NCI-H1436 treated with DMSO at 0.1 percent for 48 hours (cell line): ENCODE data around the gene EMP1.

Experiments used
- DNase-seq: peaks from one replicate; lab custom pipeline; 2025; lab: John Stamatoyannopoulos, UW

EMP1 gene, protein sequence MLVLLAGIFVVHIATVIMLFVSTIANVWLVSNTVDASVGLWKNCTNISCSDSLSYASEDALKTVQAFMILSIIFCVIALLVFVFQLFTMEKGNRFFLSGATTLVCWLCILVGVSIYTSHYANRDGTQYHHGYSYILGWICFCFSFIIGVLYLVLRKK

GRCh38 chr12:13196130-13196921, at the start of gene EMP1:
Gene EMP1 (plus strand): TSS chr12:13196726. CDS start chr12:13211511, 14,785 bp downstream.
- no peak for DNase-seq

- no peak for DNase-seq
Measured at GRCh38 chr12:13147688-13148484, 48.6 kb upstream of the EMP1 start.

- DNase-seq = no peak
Measured at GRCh38 chr12:13148485-13148847, 48.1 kb upstream of the EMP1 start.

DNA sequence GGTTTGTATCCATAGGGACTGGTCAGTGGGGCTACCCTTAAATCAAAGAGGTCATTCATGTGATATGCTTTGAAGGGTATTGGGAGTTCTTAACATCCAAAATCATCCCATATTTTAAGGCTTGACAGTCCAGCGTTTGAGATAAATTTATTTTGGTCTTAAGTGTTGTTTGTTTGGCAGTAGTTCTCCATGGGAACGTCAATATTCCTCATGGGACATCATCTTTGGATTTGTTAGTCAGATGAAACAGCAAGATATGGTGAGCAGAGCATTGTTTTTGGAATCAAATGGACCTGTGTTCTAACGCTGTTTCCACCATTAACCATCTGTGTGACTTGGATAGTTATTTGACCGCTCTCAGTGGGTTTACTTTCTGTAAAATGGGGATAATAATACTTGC, 47.1 kb upstream of the EMP1 start:
- DNase-seq = no peak

DNA sequence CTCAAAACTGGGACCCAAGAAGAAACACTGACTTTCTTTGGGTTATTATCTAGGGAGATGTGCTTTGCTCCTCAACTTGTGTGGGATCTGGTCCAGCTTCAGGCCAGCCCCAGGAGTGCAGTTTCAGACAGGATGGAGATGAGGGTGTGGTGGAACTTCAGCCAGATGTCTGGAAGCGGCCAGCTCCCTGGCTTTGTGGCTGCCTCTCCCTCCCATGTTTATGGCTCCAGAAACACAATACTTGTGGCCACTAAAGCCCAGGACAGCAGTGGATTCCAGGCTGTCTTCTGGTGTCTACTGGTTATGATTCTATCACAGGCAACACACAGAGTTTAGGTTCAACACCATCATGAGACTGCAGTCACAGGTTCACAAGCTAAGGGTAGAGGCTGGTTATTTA, 44.2 kb upstream of the EMP1 start:
- no peak for DNase-seq

- no peak for DNase-seq
Measured at GRCh38 chr12:13152756-13153155, 43.8 kb upstream of the EMP1 start.

DNA sequence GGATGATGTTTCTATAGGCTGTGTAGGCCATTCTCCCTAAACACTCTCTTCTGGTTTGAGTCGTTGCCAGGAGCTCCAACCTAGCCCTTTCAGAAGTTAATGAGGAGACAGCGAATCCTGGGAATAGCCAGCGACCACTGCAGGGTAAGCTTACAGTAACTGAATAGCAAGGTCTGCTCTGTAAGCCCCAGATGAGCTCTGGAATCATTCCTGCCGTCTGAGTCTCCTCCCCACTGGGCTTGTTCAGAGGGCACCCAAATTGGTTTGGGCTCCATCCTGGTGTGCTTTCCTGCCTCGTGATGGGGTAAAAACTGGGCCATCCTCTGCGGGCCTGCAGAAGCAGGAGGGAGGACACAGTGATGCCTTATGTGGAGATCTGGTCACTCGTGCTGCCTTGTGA, 43.3 kb upstream of the EMP1 start:
- DNase-seq = no peak

- no peak for DNase-seq
Measured at GRCh38 chr12:13154027-13154538, 42.4 kb upstream of the EMP1 start.

DNA sequence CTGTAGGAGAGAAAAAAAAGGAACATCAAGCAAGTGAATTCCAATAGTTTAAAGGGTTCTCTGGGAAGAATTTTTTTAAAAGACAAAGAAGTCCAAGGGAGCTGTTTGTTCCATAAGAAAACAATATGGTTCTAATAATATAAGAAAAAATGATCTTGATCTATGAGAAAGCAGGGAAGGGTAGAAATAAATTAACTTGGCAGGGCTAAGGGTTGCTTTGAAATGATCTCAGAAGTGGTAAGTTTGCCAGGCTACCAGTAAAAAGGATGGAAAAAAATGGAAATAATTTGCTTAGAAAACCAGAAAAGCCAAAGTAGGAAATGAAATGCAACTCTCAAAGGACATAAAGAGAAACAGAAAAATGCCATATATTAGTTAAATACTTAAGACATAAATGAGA, 41.7 kb upstream of the EMP1 start:
- no peak for DNase-seq

GRCh38 chr12:13156277-13156676, 40.2 kb upstream of the EMP1 start:
- DNase-seq = no peak

- DNase-seq = no peak
Measured at GRCh38 chr12:13161172-13161571, 35.4 kb upstream of the EMP1 start.

DNA sequence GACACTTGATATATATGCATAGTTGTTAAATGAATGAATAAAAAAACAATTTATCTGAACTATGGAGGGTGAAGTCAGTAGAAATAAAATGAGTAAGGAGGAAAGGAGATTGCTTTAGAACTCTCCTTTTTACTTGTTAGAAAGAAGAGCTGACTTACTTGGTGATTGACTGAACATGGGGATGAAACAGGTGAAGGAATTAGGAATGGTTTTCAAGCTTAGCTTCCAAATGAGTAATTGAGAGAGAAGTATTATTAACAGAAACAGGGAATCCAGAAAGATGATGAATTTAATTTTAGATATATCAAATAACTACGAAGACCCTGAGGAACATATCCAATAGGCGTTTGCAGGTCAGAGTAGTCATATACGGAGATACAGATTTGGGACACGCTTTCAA, 33.6 kb upstream of the EMP1 start:
- no peak for DNase-seq

GRCh38 chr12:13163868-13164635, 32.5 kb upstream of the EMP1 start:
- DNase-seq = no peak

DNA sequence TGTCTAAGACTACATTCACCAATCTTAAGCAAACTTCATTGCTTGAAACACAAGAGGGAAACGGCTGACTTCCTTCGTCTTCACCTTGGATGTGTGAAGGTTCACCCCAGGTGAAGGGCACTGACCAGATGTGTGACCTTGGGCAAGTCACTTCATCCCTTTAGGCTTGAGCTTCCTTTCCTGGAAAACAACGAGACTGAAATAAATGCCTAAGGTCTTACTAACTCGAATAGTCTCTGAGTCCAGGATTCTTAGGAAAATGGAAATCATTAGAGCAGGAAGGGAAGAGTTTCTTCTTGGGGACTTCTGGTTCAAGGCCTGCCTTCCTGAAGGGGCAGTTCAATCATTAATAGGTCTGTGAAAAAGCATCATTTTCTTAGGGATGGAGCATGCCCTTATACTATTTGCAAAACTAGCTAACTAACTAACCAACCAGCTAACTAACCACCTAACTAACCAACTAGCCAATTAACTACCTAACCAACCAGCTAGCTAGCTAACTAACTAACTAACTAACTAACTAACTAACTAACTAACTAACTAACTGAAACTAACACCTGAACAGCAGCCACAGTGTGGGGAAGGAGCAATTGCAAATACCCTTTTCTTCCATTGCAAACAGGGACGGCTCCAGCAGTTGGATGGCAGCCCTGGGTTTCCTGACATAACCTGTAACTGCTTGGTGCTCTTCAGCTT, 31.5 kb upstream of the EMP1 start:
- no peak for DNase-seq

DNA sequence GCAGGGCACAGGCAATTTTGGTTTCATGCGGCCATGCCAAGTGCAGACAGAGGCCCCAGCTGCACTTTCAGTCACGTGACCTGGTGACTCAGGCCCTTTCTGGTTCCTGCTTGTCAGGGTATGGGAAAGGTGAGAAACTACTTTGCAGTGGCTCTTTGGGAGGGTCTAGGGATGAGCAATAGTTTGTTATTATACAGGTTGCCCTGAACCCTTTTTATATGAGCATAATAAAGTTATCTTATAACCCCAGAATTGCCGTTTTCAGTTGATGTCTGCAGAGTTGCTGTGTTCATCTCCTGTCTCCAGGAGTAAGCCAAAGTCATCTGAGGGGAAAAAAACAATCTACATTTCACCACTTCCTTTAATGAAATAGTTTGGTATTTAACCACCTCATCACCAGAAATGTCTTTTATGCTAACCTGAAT, 30.9 kb upstream of the EMP1 start:
- no peak for DNase-seq

- DNase-seq = no peak
Measured at GRCh38 chr12:13167226-13167625, 29.3 kb upstream of the EMP1 start.

DNA sequence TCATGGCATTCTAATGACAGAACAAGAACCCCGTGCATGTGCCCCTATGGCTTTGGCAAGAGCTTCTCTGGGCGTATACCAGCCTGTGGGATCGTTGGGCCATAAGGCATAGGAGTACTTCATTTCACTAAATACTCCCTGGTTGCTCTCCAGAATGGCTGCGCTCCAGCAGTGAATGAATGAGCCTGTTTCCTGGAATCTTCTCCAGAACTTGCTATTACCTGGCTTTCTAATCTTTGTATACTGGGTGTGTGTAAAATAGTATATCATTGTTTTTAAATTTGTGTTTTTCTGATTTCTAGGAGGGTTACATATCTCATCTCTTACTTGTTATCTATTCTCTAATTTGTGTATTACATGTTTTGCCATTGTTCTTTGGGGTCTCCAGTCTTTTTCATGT, 28.6 kb upstream of the EMP1 start:
- no peak for DNase-seq

DNA sequence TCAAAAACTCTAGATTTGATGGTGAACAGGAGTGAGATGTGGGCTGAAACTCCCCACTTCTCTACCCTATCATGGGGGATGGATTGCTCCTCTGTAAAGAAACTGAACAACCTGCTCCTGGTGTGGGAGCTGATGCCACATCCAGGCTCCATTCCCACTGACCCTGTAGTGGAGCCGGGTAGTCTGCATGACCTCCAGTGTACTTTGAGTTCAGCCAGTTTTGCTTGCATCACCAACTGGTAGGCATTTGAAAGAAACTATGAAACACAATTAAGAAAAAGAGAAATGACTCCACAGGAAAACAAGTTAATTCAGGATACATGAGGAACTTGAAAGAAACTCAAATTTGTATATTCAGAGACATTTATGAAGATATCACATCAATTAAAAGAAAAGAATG, 27.3 kb upstream of the EMP1 start:
- no peak for DNase-seq

DNA sequence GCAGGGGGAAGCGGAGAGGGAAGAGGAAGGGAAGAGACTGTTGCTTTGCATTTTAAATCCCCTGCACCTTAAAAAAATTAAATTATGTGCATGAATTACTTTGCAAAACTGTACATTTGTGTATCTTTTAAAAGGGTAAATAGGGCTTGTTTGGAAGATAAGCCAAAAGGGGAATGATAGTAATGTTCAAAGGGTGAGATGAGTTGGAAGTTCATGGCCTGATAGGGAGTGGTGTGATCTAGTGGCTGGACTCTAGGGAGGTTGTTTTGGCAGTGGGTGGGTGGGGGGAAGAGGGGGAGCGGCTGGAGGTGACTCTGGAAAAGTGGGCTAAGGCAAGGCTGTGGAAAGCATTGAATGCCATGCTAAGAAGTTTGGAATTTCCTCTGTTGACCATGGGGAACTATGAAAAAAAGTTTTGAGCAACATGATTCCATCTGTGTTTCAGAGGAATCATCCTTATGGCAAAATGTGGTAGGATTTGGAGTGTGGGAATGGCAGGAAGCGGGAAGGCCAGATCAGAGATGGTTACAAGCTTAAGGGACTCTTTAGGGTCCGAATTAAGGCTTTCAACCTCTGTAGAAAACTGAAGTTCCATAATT, 25.5 kb upstream of the EMP1 start:
- DNase-seq = no peak

DNA sequence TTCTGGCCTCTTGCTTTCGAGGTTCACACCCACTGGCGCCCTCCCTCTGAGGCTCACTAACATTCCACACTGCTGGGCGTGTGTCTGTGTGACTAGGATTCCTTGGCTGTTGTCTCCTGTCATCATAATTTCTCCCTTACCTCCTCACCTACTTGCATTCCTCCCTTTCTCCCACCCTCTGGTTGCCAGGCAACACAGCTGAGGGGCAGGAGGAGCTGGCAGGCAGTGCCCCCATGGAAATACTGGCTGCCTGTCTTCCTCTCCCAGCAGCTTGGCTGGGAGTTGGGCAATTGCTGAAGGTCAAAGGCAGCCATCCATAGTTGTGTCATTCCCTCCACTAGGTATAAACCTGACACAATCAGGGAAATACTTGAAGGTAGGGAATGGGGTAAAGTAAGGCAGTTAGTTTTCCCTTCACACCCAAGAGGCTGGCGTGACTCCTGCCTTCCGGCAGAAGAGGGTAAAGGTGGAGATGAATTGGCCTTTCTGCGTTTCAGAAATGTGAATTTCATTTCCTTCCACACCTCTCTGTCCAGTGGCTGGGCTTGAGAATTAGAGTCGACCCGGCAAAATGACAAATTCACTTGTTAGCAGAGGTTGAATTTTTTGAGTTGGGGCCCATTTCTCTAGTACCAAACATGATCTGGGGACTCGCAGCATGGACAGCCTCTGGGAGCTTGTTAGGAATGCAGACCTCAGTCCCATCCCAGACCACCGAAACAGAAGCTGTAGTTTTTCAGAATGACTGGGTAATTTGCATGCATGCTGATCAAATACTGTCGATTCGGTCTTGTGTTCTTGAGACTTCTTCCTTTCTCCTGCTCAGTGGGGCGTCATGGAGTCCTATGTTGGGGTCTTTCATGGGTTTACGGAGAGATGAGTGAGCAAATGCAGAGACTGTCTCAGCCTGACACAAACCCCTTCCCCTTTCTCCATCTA, 24.3 kb upstream of the EMP1 start:
- DNase-seq = no peak
